GM12878 (cell line): ENCODE results near the gene TEDC1. TPM values are rescaled to one million over a fixed set of nuclear protein-coding genes. Genes with fewer than 3 reads are reported as not detected.

Experiments used
- ATAC-seq: fragments of 200-7000 bp; cut with Tn5 transposase; 3 replicates; pipeline ENCODE4 v1.9.1; 2020; ENCODE audit warnings: mild to moderate bottlenecking, moderate library complexity
- BruUV-seq: library from RNA; stranded (reverse); fragments of 400-500 nt; replicated peaks from 2 replicates; lab custom pipeline; 2021; lab: Mats Ljungman, UMichigan
- CTCF ChIA-PET: fragments of 300-600 bp; sonication (Branson Sonifier 250); formaldehyde crosslinking; extraction: SDS; loops from one replicate; lab custom pipeline; 2021; ENCODE audit warnings: inconsistent platforms; lab: Yijun Ruan, JAX
- POLR2A ChIA-PET: fragments of 350-600 bp; formaldehyde crosslinking; extraction: SDS; loops from one replicate; lab custom pipeline; 2021; ENCODE audit warnings: inconsistent platforms; lab: Charles Lee
- RAD21 ChIA-PET: fragments of 300-600 bp; sonication (Branson Sonifier 250); formaldehyde crosslinking; loops from one replicate; lab custom pipeline; 2023; ENCODE audit warnings: antibody characterized with exemption; ENCODE audit not compliant: unreplicated experiment; lab: Charles Lee
- SMC1A ChIA-PET: fragments of 300-600 bp; sonication (Branson Sonifier 250); formaldehyde crosslinking; loops from one replicate; lab custom pipeline; 2023; ENCODE audit not compliant: unreplicated experiment, uncharacterized antibody; lab: Charles Lee
- DNase-seq: peaks from one replicate; pipeline ENCODE4 v3.0.0-alpha.2; 2011; ENCODE audit warnings: low read depth, low spot score
- FAIRE-seq: peaks from 3 replicates; lab custom pipeline; 2011; peaks lifted over from hg19 to GRCh38; lab: Jason Lieb, UNC
- H2AFZ ChIP-seq: 2 replicates; pipeline ENCODE4 v1.6.0; 2011; ENCODE audit warnings: low read depth, low read length, control low read depth; ENCODE audit not compliant: control insufficient read depth
- H3K27ac ChIP-seq: 2 replicates; pipeline ENCODE4 v1.5.1; 2011; ENCODE audit warnings: control low read depth; ENCODE audit not compliant: control insufficient read depth, insufficient read depth
- H3K27me3 ChIP-seq, 2 experiments: replicated peaks in 1 of 2; 2 replicates each; pipeline versions ENCODE4 v1.6.0 to v1.6.1; 2011; ENCODE audit warnings: low read length in 1 of 2; ENCODE audit not compliant: control insufficient read depth in 2 of 2, insufficient read depth in 2 of 2
- H3K36me3 ChIP-seq, 2 experiments: 2 replicates each; pipeline ENCODE4 v1.5.1; 2011; ENCODE audit warnings: low read length in 1 of 2; ENCODE audit not compliant: control insufficient read depth in 2 of 2, insufficient read depth in 2 of 2
- H3K4me1 ChIP-seq: 2 replicates; pipeline ENCODE4 v1.6.1; 2011; ENCODE audit warnings: mild to moderate bottlenecking, low read length, moderate library complexity, mixed read lengths; ENCODE audit not compliant: control insufficient read depth, insufficient read depth
- H3K4me2 ChIP-seq: 2 replicates; pipeline ENCODE4 v1.6.0; 2011; ENCODE audit warnings: control low read depth; ENCODE audit not compliant: control insufficient read depth, insufficient read depth
- H3K4me3 ChIP-seq: fragments of 200-600 bp; sonication (generic); 2 replicates; pipeline ENCODE4 v1.5.1; 2016
- H3K79me2 ChIP-seq: 2 replicates; pipeline ENCODE4 v1.6.0; 2011; ENCODE audit warnings: low read length; ENCODE audit not compliant: control insufficient read depth, insufficient read depth
- H3K9ac ChIP-seq: 2 replicates; pipeline ENCODE4 v1.8.0; 2011; ENCODE audit warnings: low read length, control low read depth, mixed read lengths; ENCODE audit not compliant: control insufficient read depth, insufficient read depth
- H3K9me3 ChIP-seq: replicated peaks from 3 replicates; pipeline ENCODE4 v1.5.1; 2011; ENCODE audit warnings: mild to moderate bottlenecking, low read length; ENCODE audit not compliant: control insufficient read depth, insufficient read depth
- H4K20me1 ChIP-seq: 2 replicates; pipeline ENCODE4 v1.6.0; 2011; ENCODE audit not compliant: control insufficient read depth, insufficient read depth
- CTCF ChIP-seq, 3 experiments: IDR thresholded peaks in 2 of 3; conservative IDR thresholded peaks in 1 of 3; 2 replicates each; pipeline ENCODE4 v1.5.1; 2011; ENCODE audit warnings: low read depth in 3 of 3, low read length in 3 of 3, mild to moderate bottlenecking in 3 of 3, control low read depth in 2 of 3, moderate library complexity in 2 of 3, inconsistent platforms in 1 of 3, mixed read lengths in 1 of 3; ENCODE audit not compliant: control insufficient read depth in 2 of 3, insufficient read depth in 1 of 3; ENCODE audit errors: extremely low read depth in 1 of 3
- EGR1 ChIP-seq, 2 experiments: IDR thresholded peaks; 1 replicate in 1 of 2; 2 replicates in 1 of 2; pipeline ENCODE4 v1.6.1; 2011 to 2012; ENCODE audit warnings: low read depth in 2 of 2, low read length in 2 of 2, borderline replicate concordance in 1 of 2, mild to moderate bottlenecking in 1 of 2, moderate library complexity in 1 of 2
- GATAD2B ChIP-seq: fragments of 450-650 bp; conservative IDR thresholded peaks from 2 replicates; pipeline ENCODE4 v1.6.1; 2017; ENCODE audit warnings: low read depth, mild to moderate bottlenecking, moderate library complexity
- POLR2A ChIP-seq: IDR thresholded peaks from 2 replicates; pipeline ENCODE4 v1.6.1; 2011; ENCODE audit warnings: low read depth, mild to moderate bottlenecking, low read length
- WGBS: methylation state at CpG from one replicate; pipeline ENCODE4 v1.1.6; 2016; ENCODE audit warnings: low lambda C conversion rate; ENCODE audit not compliant: insufficient replicate concordance, insufficient coverage; ENCODE audit errors: missing lambda C conversion rate; 5-methylcytosine and 5-hydroxymethylcytosine counted together
- in situ Hi-C: fragments of 300-500 bp; cut with MboI; formaldehyde crosslinking; loops from 9 replicates; pipeline ENCODE4 v1.14.3; 2018; ENCODE audit warnings: mixed read lengths
- intact Hi-C: fragments of 100-400 bp; cut with micrococcal nuclease; formaldehyde crosslinking; loops from one replicate; pipeline ENCODE4 v1.14.2; 2022; ENCODE audit not compliant: unreplicated experiment
- polyA plus RNA-seq, 11 experiments: library from polyadenylated mRNA; depleted of rRNA in 4 of 11; unstranded in 6 of 11; stranded (reverse) in 5 of 11; fragments of >200 nt; fragmentation: Nextera tagmentation in 4 of 11; fragmentation: Illumina TruSeq in 1 of 11; extraction: Ambion mirVana in 4 of 11; extraction: Trizol in 1 of 11; gene quantifications; 1 replicate in 1 of 11; 2 replicates in 10 of 11; pipeline versions ENCODE4 v1.2.1 to v1.2.3, GENCODE V29; 2011 to 2016; ENCODE audit warnings: inconsistent platforms in 2 of 11, missing spikeins in 2 of 11, low read depth in 1 of 11
- total RNA-seq, 4 experiments: library from RNA; depleted of rRNA in 3 of 4; stranded (reverse); fragments of >200 nt in 3 of 4; fragmentation: Illumina TruSeq in 1 of 4; extraction: Trizol in 1 of 4; gene quantifications; 2 replicates each; pipeline versions ENCODE4 v1.2.1 to v1.2.3, GENCODE V29; 2013 to 2021

The TEDC1 gene
- total and polyA plus RNA-seq, 10 of the 15 experiments (the other 5 are each of a cell fraction or from before 2014, with no cell fraction given), result 0.19 to 34.2 (median 14.5) TPM

GRCh38 chr14:105470350-105471296 lies 20.4 kb upstream of the TEDC1 start:
- Histone ChIP-seq H2AFZ (no peak overlapping the region), H3K4me3 (no peak overlapping the region), H4K20me1 (no peaks in the 10 kb centered on the region), H3K79me2 (no peaks in the 10 kb centered on the region), H3K4me1 (no peaks in the 10 kb centered on the region), H3K9ac (no peak overlapping the region), H3K9me3 (no peaks in the 10 kb centered on the region), H3K27me3 (peaks cover 0 to 5% of the 10 kb centered on the region in 2 experiments; a peak in 3 of 4 replicates), H3K4me2 (no peak overlapping the region), H3K36me3 (peaks cover 0 to 11% of the 10 kb centered on the region in 2 experiments; a peak in 3 of 4 replicates), H3K27ac (no peak overlapping the region)
- ChIA-PET POLR2A (no interaction called here), CTCF (interaction anchor here (1.0 to 1.5 kb wide), 2 partner anchors 10 to 19 kb away, joined by 3 to 7 read pairs; no protein-coding TSS in a partner anchor), SMC1A (no interaction called here), RAD21 (no interaction called here)
- no peak for ATAC-seq
- BruUV-seq, result no TSS peak
- WGBS, result 73% methylated on average over 28 of the region's 34 CpGs
- in situ Hi-C loops (no loop called here), intact Hi-C loops (no loop called here)
- FAIRE-seq, result no peak
- no peak for DNase-seq
- peak; percentile 46 for TF ChIP-seq POLR2A
- no peak for TF ChIP-seq GATAD2B

- no peaks in the 10 kb centered on the region for H3K79me2 ChIP-seq
- ATAC-seq (no peak), FAIRE-seq (no peak), DNase-seq (no peak)
- no peak overlapping the region for H3K4me3 ChIP-seq
- TF ChIP-seq EGR1 (IDR thresholded peaks at IDR 0.05; ENCODE audit: borderline replicate concordance in 1 of 2, low read depth in 2 of 2, low read length in 2 of 2) (no peak), CTCF (IDR thresholded peaks at IDR 0.05 in 2 of 3, conservative IDR thresholded peaks at IDR 0.05 in 1 of 3; ENCODE audit: control insufficient read depth in 2 of 3, extremely low read depth in 1 of 3, insufficient read depth in 1 of 3, low read depth in 3 of 3, low read length in 3 of 3) (0 out of 6 replicates have a peak, but pooled peaks of 2 of the 3 experiments have one; percentile 10 to 13)
- CTCF ChIA-PET, result interaction anchor here (0.6 to 1.5 kb wide), 2 partner anchors 9 to 1783 kb away, joined by 3 to 7 read pairs; no protein-coding TSS in a partner anchor
- H3K27me3 ChIP-seq, result peaks cover 4 to 8% of the 10 kb centered on the region in 2 experiments; a peak in 3 of 4 replicates
- no peak overlapping the region for H3K4me2 ChIP-seq
- no peaks in the 10 kb centered on the region for H3K4me1 ChIP-seq
- H3K9ac ChIP-seq, result no peak overlapping the region
- H2AFZ ChIP-seq, result no peak overlapping the region
- intact Hi-C loops, result no loop called here
- POLR2A ChIA-PET, result no interaction called here
- H3K36me3 ChIP-seq, result peaks cover 0 to 9% of the 10 kb centered on the region in 2 experiments; a peak in 3 of 4 replicates
- 48% methylated on average over 19 of the region's 19 CpGs for WGBS
- SMC1A ChIA-PET, result no interaction called here
- no TSS peak for BruUV-seq
- in situ Hi-C loops, result no loop called here
- RAD21 ChIA-PET, result interaction anchor here (0.9 kb wide), 1 partner anchor 101 kb away, joined by 3 read pairs; no protein-coding TSS in a partner anchor
- H4K20me1 ChIP-seq, result no peaks in the 10 kb centered on the region
- no peak overlapping the region for H3K27ac ChIP-seq
- H3K9me3 ChIP-seq, result no peaks in the 10 kb centered on the region
Measured at GRCh38 chr14:105471297-105471821, 19.7 kb upstream of the TEDC1 start.
